ENCODE results near the gene NDUFAF2.
"Not testable (repeated sequence)": the region's sequence is repeated elsewhere in the genome, so short reads cannot be mapped to it uniquely, and the experiment has no call there.

Gene NDUFAF2, protein sequence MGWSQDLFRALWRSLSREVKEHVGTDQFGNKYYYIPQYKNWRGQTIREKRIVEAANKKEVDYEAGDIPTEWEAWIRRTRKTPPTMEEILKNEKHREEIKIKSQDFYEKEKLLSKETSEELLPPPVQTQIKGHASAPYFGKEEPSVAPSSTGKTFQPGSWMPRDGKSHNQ

GRCh38 chr5:60944904-60945812 lies at the start of gene NDUFAF2, which contains the start of gene ERCC8:
Gene NDUFAF2, plus strand, starts transcription at chr5:60945205. Its CDS starts 51 bp downstream, at chr5:60945256.
Gene ERCC8, minus strand, starts transcription at chr5:60945070. Its CDS starts 62 bp downstream, at chr5:60945008.
- peak; percentile 84 for DNase-seq (ENCODE audit: low read depth)

- no peak for DNase-seq (ENCODE audit: low read depth)
These were observed 48.0 kb upstream of the NDUFAF2 start for GRCh38 chr5:60896991-60897390.

- no peak for DNase-seq (ENCODE audit: low read depth)
These were observed 41.6 kb upstream of the NDUFAF2 start for GRCh38 chr5:60903356-60903755.

DNA sequence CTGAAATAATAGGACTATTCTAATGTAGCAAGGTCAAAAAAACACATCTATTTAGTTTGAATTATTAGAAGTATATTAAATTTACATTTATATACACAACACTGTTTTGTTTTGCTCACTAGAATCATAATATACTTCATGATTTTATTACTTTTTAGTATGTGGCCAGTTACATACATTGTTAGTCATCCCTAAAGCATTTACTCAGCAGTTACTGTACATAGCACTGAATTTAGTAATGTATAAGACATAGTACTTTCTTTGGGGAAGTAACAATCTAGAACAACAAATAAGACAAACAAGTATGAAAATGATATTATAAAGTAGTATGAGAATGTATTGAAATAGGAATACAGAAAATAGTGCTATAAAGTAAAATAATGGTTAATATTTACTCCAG lies 28.4 kb upstream of the NDUFAF2 start:
- DNase-seq (ENCODE audit: low read depth): no peak

DNA sequence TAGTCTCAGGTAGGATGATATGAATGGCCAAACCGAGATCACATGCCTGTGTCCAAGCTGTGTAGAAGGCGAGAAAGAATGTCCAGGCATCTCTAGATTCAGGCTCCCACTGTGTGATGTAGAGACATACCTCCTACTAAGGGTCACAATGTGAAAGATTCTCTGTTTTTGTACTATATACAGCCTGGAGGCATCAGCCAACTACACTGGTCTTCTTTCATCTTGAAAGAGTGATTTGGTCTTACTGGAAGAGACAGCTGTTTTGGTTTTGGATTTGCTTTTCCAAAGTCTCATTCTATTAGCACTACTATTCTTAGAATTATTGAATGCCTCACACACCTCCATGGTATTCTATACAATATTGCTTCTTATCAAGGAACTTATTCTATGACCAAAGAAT lies 26.5 kb upstream of the NDUFAF2 start:
- DNase-seq (ENCODE audit: low read depth): no peak

GRCh38 chr5:60927450-60927849 lies 17.6 kb upstream of the NDUFAF2 start:
- DNase-seq (ENCODE audit: low read depth): no peak

- no peak for DNase-seq (ENCODE audit: low read depth)
These were observed 16.0 kb upstream of the NDUFAF2 start for GRCh38 chr5:60929024-60929423.

DNA sequence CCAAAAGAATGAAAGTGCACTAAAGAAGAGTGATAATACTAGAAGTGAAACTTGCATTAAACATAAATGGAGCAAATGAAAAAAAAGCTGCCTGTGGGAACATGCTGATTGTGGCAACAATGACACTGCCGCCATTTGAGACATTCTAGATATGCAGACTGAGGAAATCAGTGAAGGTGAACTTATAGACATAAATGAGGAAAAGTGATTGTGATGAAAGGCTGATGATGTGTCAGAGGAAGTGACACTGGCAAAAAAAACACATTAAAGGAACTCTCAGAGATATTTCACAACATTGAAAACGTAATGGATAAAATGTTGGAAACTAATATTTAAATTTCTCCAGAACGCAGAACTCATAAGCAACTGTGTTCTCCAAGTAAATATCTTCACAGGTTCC lies 1.4 kb upstream of the NDUFAF2 start:
- DNase-seq (ENCODE audit: low read depth): no peak

DNA sequence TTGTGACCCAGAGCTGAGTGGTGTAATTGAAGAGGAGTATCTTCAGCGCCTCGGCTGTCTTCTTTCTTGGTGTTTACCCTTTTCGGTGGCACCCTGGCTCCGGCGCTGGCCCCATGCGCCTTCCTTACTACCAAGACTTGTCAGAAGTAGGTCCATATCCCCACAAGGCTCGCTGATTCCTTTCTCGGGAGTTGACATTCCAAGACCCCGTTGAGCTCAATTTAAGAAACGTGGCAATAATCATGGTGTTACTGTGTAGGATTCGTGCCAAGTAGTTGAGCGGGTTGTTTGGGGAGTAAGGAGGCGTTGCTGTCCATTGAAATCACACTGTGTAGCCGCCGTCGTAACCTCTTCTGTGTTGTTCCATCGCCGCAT lies 795 bp downstream of the NDUFAF2 start:
- peak; percentile 2 for DNase-seq (ENCODE audit: low read depth)

DNA sequence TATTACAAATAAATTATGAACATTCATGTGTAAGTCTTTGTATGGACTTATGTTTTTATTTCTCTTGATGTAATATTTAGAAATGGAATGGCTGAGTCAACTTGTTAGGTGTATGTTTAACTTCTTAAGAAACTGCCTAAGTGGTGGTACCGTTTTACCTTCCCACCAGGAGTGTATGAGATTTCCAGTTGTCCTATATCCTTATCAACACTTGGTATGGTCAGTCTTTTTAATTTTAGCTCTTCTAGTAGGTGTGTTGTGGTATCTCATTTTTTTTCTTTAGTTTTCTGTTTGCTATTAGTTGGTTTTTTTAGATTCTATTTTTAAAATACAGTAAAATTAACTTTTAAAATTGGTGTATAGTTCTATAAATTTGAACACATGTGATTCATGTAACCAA lies 3.7 kb downstream of the NDUFAF2 start:
- DNase-seq (ENCODE audit: low read depth): no peak

DNA sequence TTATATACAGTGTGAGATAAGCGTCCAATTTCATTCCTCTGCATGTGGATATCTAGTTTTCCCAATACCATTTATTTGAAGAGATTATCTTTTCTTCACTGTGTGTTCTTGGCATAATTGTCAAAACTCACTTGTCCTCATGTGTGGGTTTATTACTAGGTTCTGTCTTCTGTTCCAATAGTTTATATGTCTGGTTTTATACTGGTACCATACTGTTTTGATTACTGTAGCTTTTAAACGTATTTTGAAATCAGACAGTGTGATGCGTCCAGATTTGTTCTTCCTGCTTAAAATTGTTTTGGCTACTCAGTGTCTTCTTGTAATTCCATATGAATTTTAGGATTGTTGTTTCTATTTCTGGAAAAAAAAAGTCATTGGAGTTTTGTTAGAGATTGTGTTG lies 10.2 kb downstream of the NDUFAF2 start:
- no peak for DNase-seq (ENCODE audit: low read depth)

GRCh38 chr5:60958088-60958487 lies 13.1 kb downstream of the NDUFAF2 start:
- no peak for DNase-seq (ENCODE audit: low read depth)

- DNase-seq (ENCODE audit: low read depth): no peak
These were observed 13.7 kb downstream of the NDUFAF2 start for GRCh38 chr5:60958712-60959111.

DNA sequence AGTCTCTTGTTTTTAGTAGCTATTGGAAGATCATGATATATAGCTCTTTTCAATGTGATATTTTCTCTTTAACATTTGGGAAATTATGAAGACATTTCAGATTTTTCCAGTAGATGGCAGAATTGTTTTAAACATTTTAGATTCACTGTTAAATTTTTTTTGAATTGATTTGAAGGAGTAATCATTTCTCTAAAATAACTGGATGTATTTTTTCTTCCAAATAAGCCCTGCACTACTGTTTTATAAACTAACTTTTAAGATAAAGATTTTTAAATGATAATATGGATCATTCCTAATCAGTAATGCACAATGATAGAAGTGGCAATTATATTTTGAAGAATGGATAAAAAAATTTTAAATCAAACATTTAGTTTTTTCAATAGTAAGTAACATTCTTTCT lies 14.2 kb downstream of the NDUFAF2 start:
- no peak for DNase-seq (ENCODE audit: low read depth)

GRCh38 chr5:60960591-60960990 lies 15.6 kb downstream of the NDUFAF2 start:
- DNase-seq (ENCODE audit: low read depth): no peak

DNA sequence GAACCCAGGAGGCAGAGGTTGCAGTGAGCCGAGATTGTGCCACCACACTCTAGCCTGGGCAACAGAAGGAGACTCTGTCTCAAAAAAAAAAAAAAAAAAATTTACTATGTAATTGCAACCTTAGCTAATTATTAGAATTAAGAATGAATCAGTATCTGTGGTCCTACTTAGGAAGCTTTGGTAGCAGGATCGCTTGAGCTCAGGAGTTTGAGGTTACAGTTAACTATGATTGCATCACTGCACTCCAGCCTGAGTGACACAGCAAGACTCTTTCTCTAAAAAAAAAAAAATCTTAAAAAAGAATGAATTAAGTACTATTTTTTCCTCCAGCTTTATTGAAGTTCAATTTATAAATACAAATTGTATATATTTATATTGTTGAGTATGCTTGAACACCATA lies 16.7 kb downstream of the NDUFAF2 start:
- DNase-seq (ENCODE audit: low read depth): no peak

- DNase-seq (ENCODE audit: low read depth): peak; percentile 56
These were observed 27.2 kb downstream of the NDUFAF2 start for GRCh38 chr5:60972231-60972630.

DNA sequence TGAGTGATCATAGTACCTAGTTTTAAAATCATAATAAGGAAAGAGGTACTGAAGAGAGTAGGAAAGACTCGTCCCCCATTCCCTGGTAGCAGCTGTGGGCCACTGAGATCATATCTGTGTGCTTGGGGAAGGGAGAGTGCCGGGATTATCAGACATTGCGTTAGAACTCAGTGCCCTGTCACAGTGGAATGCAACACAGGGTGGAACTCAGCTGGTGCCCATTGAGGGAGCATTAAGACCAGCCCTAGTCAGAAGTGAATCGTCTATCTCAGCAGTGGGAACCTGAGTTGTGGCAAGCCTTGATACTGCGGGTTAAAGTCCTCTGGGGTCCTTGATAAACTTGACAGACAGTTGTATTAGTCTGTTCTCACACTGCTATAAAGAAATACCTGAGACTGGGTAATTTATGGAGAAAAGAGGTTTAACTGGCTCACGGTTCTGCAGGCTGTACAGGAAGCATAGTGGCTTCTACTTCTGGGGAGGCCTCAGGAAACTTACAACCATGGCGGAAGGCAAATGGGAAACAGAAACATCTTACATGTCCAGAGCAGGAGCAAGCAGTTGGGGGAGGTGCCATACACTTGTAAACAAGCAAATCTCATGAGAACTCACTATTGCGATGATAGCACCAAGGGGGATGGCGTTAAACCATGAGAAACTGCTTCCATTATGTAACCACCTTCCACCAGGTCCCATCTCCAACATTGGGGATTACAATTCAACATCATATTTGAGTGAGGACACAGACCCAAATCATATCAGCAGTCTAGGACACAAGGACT lies 33.1 kb downstream of the NDUFAF2 start:
- DNase-seq (ENCODE audit: low read depth): no peak

- DNase-seq (ENCODE audit: low read depth): no peak
These were observed 34.0 kb downstream of the NDUFAF2 start for GRCh38 chr5:60978968-60979367.

GRCh38 chr5:60980511-60980910 lies 35.5 kb downstream of the NDUFAF2 start:
- DNase-seq (ENCODE audit: low read depth): no peak

DNA sequence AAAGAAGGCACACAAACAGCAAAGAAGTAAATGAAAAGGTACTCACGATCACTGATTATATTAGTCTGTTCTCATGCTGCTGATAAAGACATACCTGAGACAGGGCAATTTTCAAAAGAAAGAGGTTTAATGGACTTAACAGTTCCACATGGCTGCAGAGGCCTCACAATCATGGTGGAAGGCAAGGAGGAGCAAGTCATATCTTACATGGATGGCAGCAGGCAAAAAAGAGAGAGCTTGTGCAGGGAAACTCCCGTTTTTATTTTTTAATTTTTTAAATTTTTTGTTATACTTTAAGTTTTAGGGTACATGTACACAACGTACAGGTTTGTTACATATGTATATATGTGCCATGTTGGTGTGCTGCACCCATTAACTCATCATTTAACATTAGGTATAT lies 37.1 kb downstream of the NDUFAF2 start:
- DNase-seq (ENCODE audit: low read depth): not testable (repeated sequence)

DNA sequence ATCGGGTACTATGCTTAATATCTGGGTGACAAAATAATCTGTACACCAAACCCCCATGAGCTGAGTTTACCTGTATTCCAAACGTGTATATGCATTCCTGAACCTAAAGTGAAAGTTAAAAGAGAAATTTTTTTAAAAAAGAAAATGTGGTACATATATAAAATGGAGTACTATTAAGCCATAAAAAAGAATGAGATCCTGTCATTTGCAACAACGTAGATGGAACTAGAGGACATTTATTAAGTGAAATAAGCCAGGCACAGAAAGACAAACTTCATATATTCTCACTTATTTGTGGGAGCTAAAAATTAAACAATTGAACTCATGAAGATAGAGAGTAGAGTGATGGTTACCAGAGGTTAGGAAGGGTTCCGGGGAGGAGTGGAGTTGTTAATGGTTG lies 44.8 kb downstream of the NDUFAF2 start:
- no peak for DNase-seq (ENCODE audit: low read depth)

GRCh38 chr5:60992871-60993270 lies 47.9 kb downstream of the NDUFAF2 start:
- DNase-seq (ENCODE audit: low read depth): no peak

Measured in activated T-cell treated with anti-CD3 and anti-CD28 coated beads for 24 hours (primary cell).